Activated T-helper 1 cell treated with anti-CD3 and anti-CD28 coated beads, Interleukin-12 subunit alpha, Interleukin-12 subunit beta, Interleukin-2, Interleukin-4 antibody, amounts not matched to agents 30 ng/mL and 10 ng/mL and 1 ng/mL, durations not matched to agents 14 hours and 24 hours and 36 hours (primary cell): ENCODE results near the gene ANKRD42. TPM values are rescaled to one million over a fixed set of nuclear protein-coding genes. Genes with fewer than 3 reads are reported as not detected.

ENCODE experiments used
- DNase-seq: peaks from one replicate; pipeline ENCODE4 v3.0.0; 2021; ENCODE audit warnings: low spot score
- H3K27ac Mint-ChIP-seq: one replicate; pipeline ENCODE4 v1.8.0; 2021; ENCODE audit warnings: mild to moderate bottlenecking, mixed read lengths
- H3K27me3 Mint-ChIP-seq: one replicate; pipeline ENCODE4 v1.8.0; 2022; ENCODE audit warnings: mild to moderate bottlenecking, moderate library complexity, mixed read lengths; ENCODE audit not compliant: insufficient read depth
- H3K36me3 Mint-ChIP-seq: one replicate; pipeline ENCODE4 v1.8.0; 2021; ENCODE audit warnings: low read depth, mixed read lengths
- H3K4me1 Mint-ChIP-seq: one replicate; pipeline ENCODE4 v1.8.0; 2021; ENCODE audit warnings: low read depth, mixed read lengths
- H3K4me3 Mint-ChIP-seq: one replicate; pipeline ENCODE4 v1.8.0; 2021; ENCODE audit warnings: mild to moderate bottlenecking, moderate library complexity, mixed read lengths
- H3K9me3 Mint-ChIP-seq: one replicate; pipeline ENCODE4 v1.8.0; 2021; ENCODE audit warnings: mixed read lengths
- intact Hi-C: fragments of 100-400 bp; cut with micrococcal nuclease; formaldehyde crosslinking; loops from one replicate; pipeline ENCODE4 v1.15.1; 2024
- total RNA-seq: library from RNA; stranded (reverse); gene quantifications from 2 replicates; pipeline ENCODE4 v1.2.3, GENCODE V29; 2022

Gene ANKRD42
- total RNA-seq = 3.3 and 3.5 TPM in 2 replicates

- peak within 1 kb of the TSS; percentile 94 for H3K27ac Mint-ChIP-seq
- H3K4me1 Mint-ChIP-seq = peaks cover 40% of the 10 kb centered on the region
- H3K4me3 Mint-ChIP-seq = peak within 1 kb of the TSS; percentile 93
- DNase-seq = peak; percentile 83
- intact Hi-C loops = loop anchor here (1.0 to 5.0 kb wide), 12 partner anchors 23 to 292 kb away; partner anchors contain the start of gene DDIAS
- H3K27me3 Mint-ChIP-seq = no peaks in the 10 kb centered on the region
- H3K9me3 Mint-ChIP-seq = no peaks in the 10 kb centered on the region
- H3K36me3 Mint-ChIP-seq = peaks cover 15% of the 10 kb centered on the region
Observed at GRCh38 chr11:83193315-83194280, at the start of gene ANKRD42. Gene ANKRD42 (plus strand): TSS chr11:83193712. CDS start chr11:83194671, 959 bp downstream.

- Mint-ChIP-seq H3K27me3 (peaks cover 11% of the 10 kb centered on the region), H3K9me3 (no peaks in the 10 kb centered on the region)
- DNase-seq = no peak
Observed at GRCh38 chr11:83147895-83148294, 45.6 kb upstream of the ANKRD42 start.

GRCh38 chr11:83150450-83150849 lies 43.1 kb upstream of the ANKRD42 start:
- intact Hi-C loops = no loop called here
- Mint-ChIP-seq H3K36me3 (no peaks in the 10 kb centered on the region), H3K9me3 (no peaks in the 10 kb centered on the region), H3K4me3 (no peak overlapping the region), H3K27ac (no peak overlapping the region), H3K27me3 (peaks cover 11% of the 10 kb centered on the region), H3K4me1 (peaks cover 12% of the 10 kb centered on the region)
- DNase-seq = no peak

More at GRCh38 chr11:83147895-83148294, 45.6 kb upstream of the ANKRD42 start:
- intact Hi-C loops = no loop called here
- Mint-ChIP-seq H3K36me3 (no peaks in the 10 kb centered on the region), H3K4me1 (peaks cover 3% of the 10 kb centered on the region), H3K27ac (no peak overlapping the region), H3K4me3 (no peak overlapping the region)

GRCh38 chr11:83151274-83151977 lies 42.1 kb upstream of the ANKRD42 start:
- intact Hi-C loops = no loop called here
- Mint-ChIP-seq H3K27ac (no peak overlapping the region), H3K4me3 (no peak overlapping the region), H3K27me3 (peaks cover 11% of the 10 kb centered on the region), H3K9me3 (no peaks in the 10 kb centered on the region), H3K36me3 (no peaks in the 10 kb centered on the region), H3K4me1 (peaks cover 17% of the 10 kb centered on the region)
- no peak for DNase-seq

GRCh38 chr11:83152264-83152663 lies 41.2 kb upstream of the ANKRD42 start:
- peaks cover 11% of the 10 kb centered on the region for H3K27me3 Mint-ChIP-seq
- intact Hi-C loops = no loop called here
- peaks cover 17% of the 10 kb centered on the region for H3K4me1 Mint-ChIP-seq
- peaks cover 2% of the 10 kb centered on the region for H3K36me3 Mint-ChIP-seq
- DNase-seq = no peak
- no peak overlapping the region for H3K4me3 Mint-ChIP-seq
- no peaks in the 10 kb centered on the region for H3K9me3 Mint-ChIP-seq
- no peak overlapping the region for H3K27ac Mint-ChIP-seq

GRCh38 chr11:83153764-83154163 lies 39.7 kb upstream of the ANKRD42 start:
- H3K4me3 Mint-ChIP-seq = no peak overlapping the region
- no peaks in the 10 kb centered on the region for H3K9me3 Mint-ChIP-seq
- H3K27me3 Mint-ChIP-seq = no peaks in the 10 kb centered on the region
- H3K4me1 Mint-ChIP-seq = peaks cover 14% of the 10 kb centered on the region
- no peak for DNase-seq
- H3K27ac Mint-ChIP-seq = no peak overlapping the region
- peaks cover 8% of the 10 kb centered on the region for H3K36me3 Mint-ChIP-seq
- intact Hi-C loops = no loop called here

- peak overlapping the region; percentile 97 for H3K4me3 Mint-ChIP-seq
- no peaks in the 10 kb centered on the region for H3K27me3 Mint-ChIP-seq
- peaks cover 31% of the 10 kb centered on the region for H3K36me3 Mint-ChIP-seq
- DNase-seq = peak; percentile 95
- H3K4me1 Mint-ChIP-seq = peaks cover 36% of the 10 kb centered on the region
- no peaks in the 10 kb centered on the region for H3K9me3 Mint-ChIP-seq
- H3K27ac Mint-ChIP-seq = peak overlapping the region; percentile 96
- intact Hi-C loops = loop anchor here (1.0 to 2.0 kb wide), 11 partner anchors 37 to 255 kb away; partner anchors contain the start of genes ANKRD42, CCDC90B and DDIAS
Observed at GRCh38 chr11:83156144-83156995, 37.1 kb upstream of the ANKRD42 start.

GRCh38 chr11:83156996-83157593 lies 36.4 kb upstream of the ANKRD42 start, which contains the start of gene PCF11:
Gene PCF11 (plus strand): TSS chr11:83157131. CDS start chr11:83157440, 309 bp downstream.
- intact Hi-C loops = loop anchor here (1.0 to 2.0 kb wide), 11 partner anchors 36 to 256 kb away; partner anchors contain the start of genes ANKRD42, CCDC90B and DDIAS
- no peaks in the 10 kb centered on the region for H3K27me3 Mint-ChIP-seq
- DNase-seq = no peak
- H3K9me3 Mint-ChIP-seq = no peaks in the 10 kb centered on the region
- peak within 1 kb of the TSS; percentile 97 for H3K4me3 Mint-ChIP-seq
- peaks cover 43% of the 10 kb centered on the region for H3K4me1 Mint-ChIP-seq
- H3K27ac Mint-ChIP-seq = peak within 1 kb of the TSS; percentile 96
- H3K36me3 Mint-ChIP-seq = peaks cover 37% of the 10 kb centered on the region

- no peaks in the 10 kb centered on the region for H3K9me3 Mint-ChIP-seq
- no peaks in the 10 kb centered on the region for H3K27me3 Mint-ChIP-seq
- peaks cover 37% of the 10 kb centered on the region for H3K36me3 Mint-ChIP-seq
- intact Hi-C loops = loop anchor here (2.0 kb wide), 3 partner anchors 17 to 95 kb away; no protein-coding TSS in a partner anchor
- peak overlapping the region; percentile 96 for H3K27ac Mint-ChIP-seq
- peak overlapping the region; percentile 97 for H3K4me3 Mint-ChIP-seq
- peaks cover 50% of the 10 kb centered on the region for H3K4me1 Mint-ChIP-seq
- peak; percentile 40 for DNase-seq
Observed at GRCh38 chr11:83157594-83158356, 35.7 kb upstream of the ANKRD42 start.

- Mint-ChIP-seq H3K27me3 (no peaks in the 10 kb centered on the region), H3K4me1 (peaks cover 52% of the 10 kb centered on the region), H3K9me3 (no peaks in the 10 kb centered on the region), H3K27ac (peak overlapping the region; percentile 96), H3K36me3 (peaks cover 37% of the 10 kb centered on the region), H3K4me3 (peak overlapping the region; percentile 97)
- intact Hi-C loops = loop anchor here (2.0 kb wide), 1 partner anchor 16 kb away; no protein-coding TSS in a partner anchor
- DNase-seq = no peak
Observed at GRCh38 chr11:83158357-83158786, 35.1 kb upstream of the ANKRD42 start.
